GM20431 (cell line): ENCODE measurements around the gene ZCCHC12.

ENCODE experiments used
- in situ Hi-C: fragments of 300-500 bp; cut with MseI, MboI; formaldehyde crosslinking; loops from one replicate; pipeline ENCODE4 v1.15.0; 2020; ENCODE audit warnings: low sequenced_read_pairs; ENCODE audit not compliant: unreplicated experiment

Gene ZCCHC12

DNA sequence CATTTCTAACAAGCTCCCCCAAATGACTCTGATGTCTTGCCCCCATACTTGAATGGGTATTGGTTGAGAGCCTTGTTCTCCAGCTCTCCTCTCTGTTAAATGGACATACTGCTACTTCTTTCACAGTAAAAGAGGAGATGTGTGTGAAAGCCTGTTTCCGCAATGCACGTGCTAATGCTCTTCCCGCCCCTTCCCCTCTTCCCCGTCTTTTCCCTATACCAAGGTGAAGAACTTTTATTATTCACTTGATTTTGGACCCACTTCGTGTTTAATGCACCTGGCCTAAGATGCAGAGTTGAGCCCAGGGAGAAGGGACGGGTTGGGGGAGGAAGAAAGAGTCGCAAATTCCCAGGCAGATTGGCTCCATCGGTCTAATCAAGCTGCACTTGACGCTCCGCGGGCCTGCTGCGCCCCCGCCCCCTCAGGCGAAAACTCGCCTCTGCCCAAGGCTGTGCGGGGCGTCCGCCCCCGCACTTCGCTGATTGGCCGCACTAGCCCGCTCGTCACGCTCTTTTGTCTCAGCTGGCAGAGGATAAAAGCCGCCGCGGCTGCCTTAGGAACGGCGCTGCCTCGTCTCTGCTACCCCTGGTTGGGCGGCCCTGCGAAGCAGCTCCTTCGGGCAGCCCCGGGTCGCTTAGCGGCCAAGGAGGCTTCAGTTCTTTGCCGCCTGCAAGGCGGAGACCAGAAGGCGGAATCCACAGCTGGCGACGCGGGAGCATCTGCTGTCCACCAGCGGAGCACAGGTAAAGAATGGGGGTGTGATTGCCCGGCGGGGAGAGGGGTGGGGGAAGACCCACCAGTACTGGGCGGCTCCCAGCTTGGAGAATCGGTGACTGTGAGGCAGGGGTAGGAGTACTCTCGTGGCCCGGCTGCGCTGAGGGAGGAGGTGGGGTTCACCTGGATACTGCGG is at the start of gene ZCCHC12:
ZCCHC12 (plus strand) TSS at position 562 of the 910 bp plus-strand sequence. CDS start 1,421 bp downstream, outside the sequence.
- in situ Hi-C loops = loop anchor here (25.0 kb wide), 2 partner anchors 211 to 361 kb away; no protein-coding TSS in a partner anchor

GRCh38 chrX:118779581-118779980 is 44.0 kb upstream of the ZCCHC12 start:
- in situ Hi-C loops = no loop called here

DNA sequence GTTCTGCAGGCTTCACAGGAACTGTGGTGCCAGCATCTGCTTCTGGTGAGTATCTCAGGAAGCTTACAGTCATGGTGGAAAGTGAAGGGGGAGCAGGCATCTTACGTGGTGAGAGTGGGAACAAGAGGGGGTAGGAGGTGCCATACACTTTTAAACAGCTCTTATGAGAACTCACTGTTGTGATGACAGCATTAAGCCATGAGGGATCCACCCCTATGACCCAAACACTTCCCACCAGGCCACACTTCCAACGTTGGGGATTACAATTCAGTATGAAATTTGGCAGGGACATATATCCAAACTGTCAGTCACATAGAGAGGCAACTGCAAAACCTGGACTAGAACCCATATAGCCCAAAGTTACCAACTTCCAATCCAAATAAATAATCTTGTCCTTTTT is 43.1 kb upstream of the ZCCHC12 start:
- in situ Hi-C loops = no loop called here

GRCh38 chrX:118780911-118781310 is 42.7 kb upstream of the ZCCHC12 start:
- in situ Hi-C loops = no loop called here

DNA sequence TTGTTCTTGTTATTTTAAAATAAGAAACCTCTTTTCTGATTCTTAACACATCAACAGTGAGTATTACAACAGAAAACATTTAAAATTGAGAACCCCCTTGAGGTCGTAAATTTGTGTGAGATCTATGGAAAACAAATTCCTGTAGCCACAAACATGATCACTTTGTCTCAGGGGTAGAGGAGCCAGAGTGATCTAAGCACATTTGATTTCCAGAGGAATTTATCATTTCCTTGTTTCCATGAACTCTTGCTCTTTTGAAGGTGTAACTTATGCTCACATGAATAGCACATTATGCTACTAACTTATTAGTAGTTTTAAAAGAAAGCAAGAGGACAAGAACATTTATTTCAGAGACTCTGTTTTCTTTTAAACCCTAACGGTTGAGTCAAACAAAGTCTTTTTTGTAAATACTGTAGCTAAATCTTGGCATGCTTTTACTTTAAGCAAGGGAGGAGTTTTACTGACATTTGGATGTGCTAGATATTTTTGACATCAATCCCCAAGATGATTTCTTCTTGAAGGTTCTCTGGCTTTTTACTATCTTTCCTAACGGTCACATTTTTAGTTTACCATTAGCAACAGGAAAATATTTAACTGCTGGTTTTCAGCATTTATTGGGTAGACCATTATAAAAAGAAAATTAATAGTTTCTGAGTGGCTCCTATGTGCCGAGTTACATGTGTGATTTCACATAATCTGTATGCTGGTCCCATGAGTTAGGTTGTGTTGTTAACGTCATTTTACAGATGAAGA is 27.9 kb upstream of the ZCCHC12 start:
- in situ Hi-C loops = no loop called here

DNA sequence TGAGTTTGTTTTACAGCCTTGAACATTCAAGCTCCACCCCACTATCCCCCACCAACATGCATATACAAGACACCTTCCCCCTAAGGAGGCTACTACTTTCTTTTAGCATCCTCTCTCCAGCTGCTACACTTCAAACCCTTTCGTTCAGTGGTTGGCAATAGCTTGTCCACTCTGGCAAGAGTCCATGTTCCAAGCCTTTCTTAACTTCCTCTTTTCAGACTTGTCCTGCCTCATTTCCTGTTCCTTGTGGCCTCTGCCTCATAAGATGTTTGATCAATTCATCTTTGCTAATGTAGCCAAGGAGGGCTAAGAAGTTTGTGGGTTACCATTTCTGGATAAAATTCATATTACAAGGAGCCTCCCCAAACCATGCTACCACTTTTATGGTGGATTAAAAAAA is 20.8 kb upstream of the ZCCHC12 start:
- in situ Hi-C loops = loop anchor here (25.0 kb wide), 2 partner anchors 191 to 341 kb away; no protein-coding TSS in a partner anchor

GRCh38 chrX:118807151-118808017 is 16.2 kb upstream of the ZCCHC12 start:
- in situ Hi-C loops = loop anchor here (25.0 kb wide), 2 partner anchors 195 to 345 kb away; no protein-coding TSS in a partner anchor

GRCh38 chrX:118817257-118817656 is 6.4 kb upstream of the ZCCHC12 start:
- in situ Hi-C loops = loop anchor here (25.0 kb wide), 2 partner anchors 205 to 355 kb away; no protein-coding TSS in a partner anchor

DNA sequence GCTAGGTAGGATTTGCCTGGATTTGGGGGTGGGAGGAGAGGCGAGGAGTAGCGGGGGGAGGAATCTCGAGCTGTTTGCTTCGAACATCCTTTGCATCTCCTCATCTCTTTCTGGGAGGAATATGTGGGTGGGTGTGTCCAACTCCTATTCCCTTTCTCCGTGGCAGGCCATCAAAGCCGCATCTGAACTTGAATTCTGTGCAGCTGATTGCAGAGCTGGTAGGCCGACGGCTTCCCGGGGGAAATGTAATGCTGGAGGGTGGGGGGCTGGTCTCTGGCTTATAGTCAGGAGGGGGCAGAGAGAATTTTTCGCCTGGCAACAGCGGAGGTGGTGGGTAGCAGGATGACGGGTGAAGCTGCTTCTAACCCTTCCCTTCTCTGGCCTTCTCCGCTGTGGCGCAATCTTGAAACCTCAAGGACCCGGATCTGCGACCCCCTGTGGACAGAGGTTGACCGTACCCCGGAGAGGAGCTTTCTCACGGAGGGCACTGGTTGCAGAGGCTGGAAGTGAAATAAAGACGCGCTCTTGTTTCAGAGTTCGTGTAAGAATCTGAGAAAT is 628 bp downstream of the ZCCHC12 start:
- in situ Hi-C loops = loop anchor here (25.0 kb wide), 2 partner anchors 212 to 362 kb away; no protein-coding TSS in a partner anchor

- in situ Hi-C loops = no loop called here
Measured at GRCh38 chrX:118825227-118825626, 1.6 kb downstream of the ZCCHC12 start.

DNA sequence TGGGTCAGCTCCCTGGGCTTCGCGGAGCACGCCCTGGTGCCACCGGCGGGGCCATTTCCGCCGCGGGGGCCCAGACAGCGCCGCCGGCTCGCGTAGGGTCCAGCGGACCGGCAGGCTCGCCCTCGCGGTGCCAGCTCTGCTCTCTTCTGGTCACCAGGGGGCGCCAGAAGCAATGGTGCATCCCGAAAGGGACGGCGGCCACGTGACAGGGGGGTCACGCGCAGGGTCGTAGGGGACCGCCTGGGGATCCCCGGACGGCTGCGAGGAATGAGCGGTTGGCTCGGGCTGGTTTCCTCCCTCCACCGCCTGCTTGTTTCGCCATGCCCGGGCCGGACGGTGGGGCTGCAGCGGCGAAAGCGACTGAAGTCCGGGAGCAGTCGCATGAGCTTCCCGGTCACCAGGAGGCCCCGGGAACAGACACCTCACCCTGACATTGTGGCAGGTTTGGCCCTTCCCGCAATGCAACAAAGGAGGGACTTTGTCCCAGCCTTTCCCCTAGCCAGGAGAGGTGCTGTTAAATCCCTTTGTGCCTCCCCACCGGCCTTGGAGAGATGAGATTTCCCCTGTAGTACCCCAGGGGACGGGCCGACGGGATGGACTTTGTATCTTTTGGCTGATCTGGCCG is 15.8 kb downstream of the ZCCHC12 start:
- in situ Hi-C loops = no loop called here

GRCh38 chrX:118847676-118848075 is 24.1 kb downstream of the ZCCHC12 start:
- in situ Hi-C loops = no loop called here

DNA sequence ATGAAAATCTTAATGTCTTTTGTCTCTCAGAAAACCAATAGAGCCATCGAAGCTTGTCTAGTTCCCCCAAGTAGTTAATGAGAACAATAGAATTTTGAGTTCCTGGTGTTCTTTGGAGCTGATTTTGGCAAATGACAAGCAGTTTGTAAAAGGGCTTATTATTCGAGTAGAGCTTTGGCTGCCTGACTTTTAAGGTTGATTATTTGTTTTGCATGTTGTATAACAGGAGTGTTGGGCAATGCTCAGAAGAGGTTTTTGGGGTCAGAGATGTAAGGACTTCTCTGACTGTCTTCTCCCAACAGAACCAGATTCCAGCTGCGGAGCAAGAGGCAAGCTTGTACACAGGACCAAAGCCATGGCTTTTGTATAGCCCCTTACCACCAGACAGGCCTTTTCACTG is 30.0 kb downstream of the ZCCHC12 start:
- in situ Hi-C loops = no loop called here

DNA sequence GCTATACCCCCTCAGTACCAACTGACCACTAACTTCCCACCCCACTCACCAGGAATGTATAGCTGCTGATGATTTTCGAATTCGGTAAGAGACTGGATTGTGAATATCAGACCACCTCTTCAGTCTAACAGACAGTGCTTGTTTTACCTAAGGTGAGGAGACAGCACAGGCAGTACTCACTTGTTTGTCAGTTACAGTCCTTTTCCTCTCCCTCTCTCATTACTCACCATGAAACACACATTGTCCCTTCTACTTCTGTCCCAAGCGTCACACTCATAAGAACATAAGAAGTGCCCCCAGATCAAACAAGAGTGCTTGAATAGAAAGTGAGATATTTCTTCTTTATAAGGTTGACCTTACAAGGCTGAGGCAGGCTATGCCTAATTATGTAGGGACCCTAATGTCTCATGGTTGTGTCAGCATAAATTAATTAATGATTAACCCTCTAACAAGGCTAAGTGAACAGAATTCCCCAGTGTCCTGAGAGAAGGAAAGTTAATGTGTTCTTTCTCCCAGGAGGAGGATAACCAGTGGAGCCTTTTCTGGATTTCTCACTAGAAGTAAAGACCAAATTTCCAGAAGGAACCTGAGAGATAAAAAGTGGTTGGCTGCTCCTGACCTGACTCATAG is 32.2 kb downstream of the ZCCHC12 start:
- in situ Hi-C loops = no loop called here

DNA sequence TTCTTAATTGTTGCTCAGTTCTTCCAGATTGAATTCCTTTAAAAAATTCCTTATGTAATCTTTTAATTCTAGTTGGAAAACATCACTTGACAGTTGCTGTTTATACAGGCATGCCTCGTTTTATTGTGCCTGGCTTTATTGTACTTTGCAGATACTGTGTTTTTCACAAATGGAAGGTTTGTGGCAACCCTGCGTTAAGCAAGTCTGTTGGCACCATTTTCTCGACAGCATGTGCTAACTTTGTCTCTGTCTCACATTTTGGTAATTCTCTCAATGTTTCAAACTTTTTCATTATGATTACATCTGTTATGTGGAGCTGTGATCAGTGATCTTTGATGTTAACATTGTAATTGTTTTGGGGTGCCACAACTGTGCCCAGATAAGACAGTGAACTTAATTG is 33.4 kb downstream of the ZCCHC12 start:
- in situ Hi-C loops = no loop called here

DNA sequence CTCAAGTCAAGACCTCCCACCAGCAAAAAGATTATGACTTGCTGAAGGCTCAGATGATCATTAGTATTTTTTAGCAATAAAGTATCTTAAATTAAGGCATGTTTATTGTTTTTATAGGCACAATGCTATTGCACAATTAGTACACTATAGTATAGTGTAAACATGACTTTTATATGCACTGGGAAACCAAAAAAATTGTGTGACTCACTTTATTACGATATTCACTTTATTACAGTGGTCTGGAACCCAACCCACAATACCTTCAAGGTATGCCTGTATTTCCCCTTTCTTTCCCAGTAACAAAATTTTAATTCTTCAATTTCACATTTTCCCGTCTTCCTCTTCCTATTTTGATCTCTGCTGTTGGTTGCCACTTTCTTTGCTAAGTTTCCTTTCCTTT is 37.7 kb downstream of the ZCCHC12 start:
- in situ Hi-C loops = no loop called here

GRCh38 chrX:118862091-118862490 is 38.5 kb downstream of the ZCCHC12 start:
- in situ Hi-C loops = no loop called here

- in situ Hi-C loops = no loop called here
Measured at GRCh38 chrX:118862979-118863378, 39.4 kb downstream of the ZCCHC12 start.
